Smooth muscle cell (in vitro differentiated cells): ENCODE results near the gene USP34. TPM values are rescaled to one million over a fixed set of nuclear protein-coding genes. Genes with fewer than 3 reads are reported as not detected.
"Not testable (repeated sequence)": the region's sequence is repeated elsewhere in the genome, so short reads cannot be mapped to it uniquely, and the experiment has no call there.

Experiments used
- DNase-seq: peaks from one replicate; lab custom pipeline; 2025; ENCODE audit not compliant: unreplicated experiment; lab: John Stamatoyannopoulos, UW
- H2AFZ ChIP-seq: fragments of 200-600 bp; sonication (generic); 2 replicates; pipeline ENCODE4 v1.6.0; 2016; ENCODE audit warnings: antibody characterized with exemption, low read depth, mild to moderate bottlenecking
- H3F3A ChIP-seq: fragments of 200-600 bp; sonication (generic); 2 replicates; pipeline ENCODE4 v1.6.0; 2017; ENCODE audit warnings: antibody characterized with exemption, low read depth
- H3K27ac ChIP-seq: fragments of 200-600 bp; sonication (generic); 2 replicates; pipeline ENCODE4 v1.5.1; 2016; ENCODE audit warnings: low read depth, mild to moderate bottlenecking
- H3K27me3 ChIP-seq: fragments of 200-600 bp; sonication (generic); 2 replicates; pipeline ENCODE4 v1.6.1; 2016; ENCODE audit warnings: low read depth, mild to moderate bottlenecking
- H3K36me3 ChIP-seq: fragments of 200-600 bp; sonication (generic); 2 replicates; pipeline ENCODE4 v1.5.1; 2016; ENCODE audit warnings: low read depth
- H3K4me1 ChIP-seq: fragments of 200-600 bp; sonication (generic); 2 replicates; pipeline ENCODE4 v1.5.1; 2016; ENCODE audit warnings: low read depth
- H3K4me2 ChIP-seq: fragments of 200-600 bp; sonication (generic); 2 replicates; pipeline ENCODE4 v1.6.0; 2016; ENCODE audit warnings: mild to moderate bottlenecking
- H3K4me3 ChIP-seq: fragments of 200-600 bp; sonication (generic); 2 replicates; pipeline ENCODE4 v1.5.1; 2016; ENCODE audit warnings: mild to moderate bottlenecking
- H3K79me2 ChIP-seq: fragments of 200-600 bp; sonication (generic); 2 replicates; pipeline ENCODE4 v1.6.0; 2016; ENCODE audit warnings: low read depth, mild to moderate bottlenecking
- H3K9ac ChIP-seq: fragments of 200-600 bp; sonication (generic); 2 replicates; pipeline ENCODE4 v1.6.0; 2016; ENCODE audit warnings: low read depth
- H3K9me3 ChIP-seq: fragments of 200-600 bp; sonication (generic); replicated peaks from 2 replicates; pipeline ENCODE4 v1.5.1; 2016; ENCODE audit warnings: low read depth
- H4K20me1 ChIP-seq: fragments of 200-600 bp; sonication (generic); 2 replicates; pipeline ENCODE4 v1.6.0; 2016; ENCODE audit warnings: low read depth
- WGBS: methylation state at CpG from one replicate; pipeline ENCODE4 v1.1.7; 2016; ENCODE audit warnings: low lambda C conversion rate; 5-methylcytosine and 5-hydroxymethylcytosine counted together
- polyA plus RNA-seq: library from polyadenylated mRNA; unstranded; fragments of >200 nt; fragmentation: Nextera tagmentation; extraction: Ambion mirVana; gene quantifications from 2 replicates; pipeline ENCODE4 v1.2.1, GENCODE V29; 2016
- total RNA-seq: library from RNA; depleted of rRNA; stranded (reverse); fragments of >200 nt; gene quantifications from 2 replicates; pipeline ENCODE4 v1.2.3, GENCODE V29; 2014
- TF ChIP-seq, protein P1 (sequence below): fragments of 200-600 bp; sonication (generic); IDR thresholded peaks from 2 replicates; pipeline ENCODE4 v1.5.1; 2017; ENCODE audit warnings: borderline replicate concordance, mild to moderate bottlenecking, antibody characterized with exemption; ENCODE audit not compliant: insufficient read depth, poor library complexity, severe bottlenecking

USP34 gene
- total and polyA plus RNA-seq, 2 experiments from 2014 or later: 26.4 to 152 TPM

DNA sequence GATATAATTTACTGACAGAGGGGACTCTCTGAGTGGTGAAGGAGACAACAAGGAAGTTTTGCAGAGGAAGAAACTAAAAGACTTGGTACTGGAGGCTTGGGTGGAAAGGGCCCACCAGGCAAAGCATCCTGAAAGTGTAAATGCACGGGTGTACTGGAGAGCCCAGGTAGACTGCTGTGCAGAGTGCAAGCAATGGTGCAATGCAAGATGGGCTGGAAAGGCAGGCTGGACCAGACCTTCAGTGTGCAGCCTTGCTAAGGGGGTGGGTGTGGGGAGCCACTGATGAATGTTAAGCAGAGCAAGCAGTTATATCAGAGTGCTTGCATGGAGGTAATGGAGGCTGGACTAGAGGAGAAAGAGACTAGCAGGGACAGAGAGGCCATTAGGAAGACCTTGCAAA is 298.2 kb downstream of the USP34 start:
- no peaks in the 10 kb centered on the region for H4K20me1 ChIP-seq
- H3K9me3 ChIP-seq: no peaks in the 10 kb centered on the region
- H3F3A ChIP-seq: no peaks in the 10 kb centered on the region
- DNase-seq: no peak
- no peak overlapping the region for H2AFZ ChIP-seq
- H3K79me2 ChIP-seq: peaks cover 3% of the 10 kb centered on the region
- no peak overlapping the region for H3K27ac ChIP-seq
- H3K4me3 ChIP-seq: no peak overlapping the region
- no peaks in the 10 kb centered on the region for H3K36me3 ChIP-seq
- no peak overlapping the region for H3K9ac ChIP-seq
- H3K4me2 ChIP-seq: no peak overlapping the region
- peaks cover 2% of the 10 kb centered on the region for H3K4me1 ChIP-seq
- TF ChIP-seq, protein P1, sequence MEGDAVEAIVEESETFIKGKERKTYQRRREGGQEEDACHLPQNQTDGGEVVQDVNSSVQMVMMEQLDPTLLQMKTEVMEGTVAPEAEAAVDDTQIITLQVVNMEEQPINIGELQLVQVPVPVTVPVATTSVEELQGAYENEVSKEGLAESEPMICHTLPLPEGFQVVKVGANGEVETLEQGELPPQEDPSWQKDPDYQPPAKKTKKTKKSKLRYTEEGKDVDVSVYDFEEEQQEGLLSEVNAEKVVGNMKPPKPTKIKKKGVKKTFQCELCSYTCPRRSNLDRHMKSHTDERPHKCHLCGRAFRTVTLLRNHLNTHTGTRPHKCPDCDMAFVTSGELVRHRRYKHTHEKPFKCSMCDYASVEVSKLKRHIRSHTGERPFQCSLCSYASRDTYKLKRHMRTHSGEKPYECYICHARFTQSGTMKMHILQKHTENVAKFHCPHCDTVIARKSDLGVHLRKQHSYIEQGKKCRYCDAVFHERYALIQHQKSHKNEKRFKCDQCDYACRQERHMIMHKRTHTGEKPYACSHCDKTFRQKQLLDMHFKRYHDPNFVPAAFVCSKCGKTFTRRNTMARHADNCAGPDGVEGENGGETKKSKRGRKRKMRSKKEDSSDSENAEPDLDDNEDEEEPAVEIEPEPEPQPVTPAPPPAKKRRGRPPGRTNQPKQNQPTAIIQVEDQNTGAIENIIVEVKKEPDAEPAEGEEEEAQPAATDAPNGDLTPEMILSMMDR: no peak
- no peaks in the 10 kb centered on the region for H3K27me3 ChIP-seq
- 76% methylated on average over 1 of the region's 1 CpG for WGBS

DNA sequence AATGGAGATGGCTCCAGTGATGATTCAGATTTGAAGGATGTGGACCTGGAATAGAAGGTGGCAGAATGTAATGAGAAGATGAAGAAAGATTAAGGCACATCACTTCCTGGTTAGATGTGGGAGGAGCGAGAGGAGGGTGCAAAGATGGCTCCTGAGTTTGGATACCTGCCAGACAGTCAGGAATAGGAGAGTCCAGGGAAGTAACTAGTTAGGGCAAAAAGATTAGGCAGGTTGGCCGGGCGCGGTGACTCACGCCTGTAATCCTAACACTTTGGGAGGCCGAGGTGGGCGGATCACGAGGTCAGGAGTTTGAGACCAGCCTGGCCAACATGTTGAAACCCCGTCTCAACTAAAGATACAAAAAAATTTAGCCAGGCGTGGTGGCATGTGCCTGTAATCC is 303.3 kb downstream of the USP34 start:
- no peaks in the 10 kb centered on the region for H3K9me3 ChIP-seq
- no peak overlapping the region for H3K4me2 ChIP-seq
- H2AFZ ChIP-seq: no peak overlapping the region
- WGBS: 95% methylated on average over 10 of the region's 10 CpGs
- no peak for DNase-seq
- no peak overlapping the region for H3K4me3 ChIP-seq
- H3K36me3 ChIP-seq: no peaks in the 10 kb centered on the region
- no peaks in the 10 kb centered on the region for H4K20me1 ChIP-seq
- H3K9ac ChIP-seq: no peak overlapping the region
- no peaks in the 10 kb centered on the region for H3F3A ChIP-seq
- no peak overlapping the region for H3K27ac ChIP-seq
- H3K79me2 ChIP-seq: no peaks in the 10 kb centered on the region
- TF ChIP-seq, protein P1: no peak
- no peaks in the 10 kb centered on the region for H3K27me3 ChIP-seq
- H3K4me1 ChIP-seq: no peaks in the 10 kb centered on the region

DNA sequence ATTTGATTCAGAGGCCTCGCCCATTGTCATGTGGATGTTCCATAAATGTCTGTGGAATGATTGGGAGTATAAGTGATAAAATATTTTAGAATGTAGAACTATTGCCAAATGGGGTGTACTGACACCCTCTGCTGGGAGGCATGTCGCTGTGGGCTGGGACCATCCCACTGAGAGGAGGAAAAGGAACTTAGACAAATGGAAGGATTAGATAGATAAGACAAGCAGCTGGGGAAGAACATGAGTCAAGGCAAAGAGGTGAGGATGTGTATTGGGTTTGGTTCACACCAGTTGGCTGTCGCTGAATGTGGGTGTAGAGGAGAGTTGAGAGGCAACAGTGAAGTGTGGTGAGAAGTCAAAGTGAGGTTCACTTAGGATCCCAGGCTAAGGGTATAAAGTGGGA is 304.9 kb downstream of the USP34 start:
- no peak overlapping the region for H3K4me3 ChIP-seq
- DNase-seq: no peak
- no peaks in the 10 kb centered on the region for H3K4me1 ChIP-seq
- H3K79me2 ChIP-seq: no peaks in the 10 kb centered on the region
- H3K36me3 ChIP-seq: no peaks in the 10 kb centered on the region
- H3K4me2 ChIP-seq: no peak overlapping the region
- H4K20me1 ChIP-seq: no peaks in the 10 kb centered on the region
- 92% methylated on average over 3 of the region's 3 CpGs for WGBS
- no peaks in the 10 kb centered on the region for H3F3A ChIP-seq
- TF ChIP-seq, protein P1: no peak
- no peak overlapping the region for H3K27ac ChIP-seq
- no peaks in the 10 kb centered on the region for H3K27me3 ChIP-seq
- no peaks in the 10 kb centered on the region for H3K9me3 ChIP-seq
- no peak overlapping the region for H3K9ac ChIP-seq
- H2AFZ ChIP-seq: no peak overlapping the region

DNA sequence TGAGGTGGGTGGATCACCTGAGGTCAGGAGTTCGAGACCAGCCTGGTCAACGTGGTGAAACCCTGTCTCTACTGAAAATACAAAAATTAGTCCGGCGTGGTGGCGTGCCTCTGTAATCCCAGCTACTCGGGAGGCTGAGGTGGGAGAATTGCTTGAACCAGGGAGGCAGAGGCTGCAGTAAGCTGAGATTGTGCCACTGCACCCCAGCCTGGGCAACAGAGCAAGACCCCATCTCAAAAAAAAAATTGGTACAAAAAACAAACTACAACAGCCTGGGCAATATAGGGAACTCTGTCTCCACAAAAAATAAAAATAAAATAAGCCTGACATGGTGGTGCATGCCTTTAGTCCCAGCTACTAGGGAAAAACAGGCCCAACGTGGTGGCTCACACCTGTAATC is 305.8 kb downstream of the USP34 start:
- H3K79me2 ChIP-seq, DNase-seq, H3K36me3 ChIP-seq, H2AFZ ChIP-seq, H3K4me1 ChIP-seq, H3K9me3 ChIP-seq, H4K20me1 ChIP-seq, H3K4me2 ChIP-seq, H3K4me3 ChIP-seq, H3K27me3 ChIP-seq, H3K27ac ChIP-seq, H3F3A ChIP-seq, H3K9ac ChIP-seq: not testable (repeated sequence)
- WGBS: over 99% methylated on average over 7 of the region's 7 CpGs
